Effector memory CD8-positive, alpha-beta T cell (primary cell): ENCODE data around the gene ACER1.

ENCODE experiments used
- ATAC-seq: fragments of 150-1000 bp; cut with Tn5 transposase; replicated peaks from 2 replicates; pipeline ENCODE4 v1.10.0; 2021; ENCODE audit warnings: mild to moderate bottlenecking, moderate library complexity
- DNase-seq, 3 experiments: peaks; one replicate each; pipeline ENCODE4 v3.0.0; 2021
- H3K27ac Mint-ChIP-seq, 2 donors: one replicate each; pipeline ENCODE4 v1.8.0; 2022; ENCODE audit warnings: mild to moderate bottlenecking in 2 of 2, mixed read lengths in 2 of 2, moderate library complexity in 2 of 2
- H3K27me3 Mint-ChIP-seq, 2 donors: one replicate each; pipeline ENCODE4 v1.8.0; 2022; ENCODE audit warnings: mixed read lengths in 2 of 2
- H3K36me3 Mint-ChIP-seq: one replicate; pipeline ENCODE4 v1.8.0; 2022; ENCODE audit warnings: mild to moderate bottlenecking, moderate library complexity, mixed read lengths; ENCODE audit not compliant: insufficient read depth
- H3K4me1 Mint-ChIP-seq, 2 donors: one replicate each; pipeline ENCODE4 v1.8.0; 2022; ENCODE audit warnings: low read depth in 2 of 2, mixed read lengths in 2 of 2
- H3K4me3 Mint-ChIP-seq, 2 donors: one replicate each; pipeline ENCODE4 v1.8.0; 2022; ENCODE audit warnings: mild to moderate bottlenecking in 2 of 2, mixed read lengths in 2 of 2, moderate library complexity in 2 of 2
- H3K9me3 Mint-ChIP-seq, 2 donors: one replicate each; pipeline ENCODE4 v1.8.0; 2022; ENCODE audit warnings: mixed read lengths in 2 of 2

Gene ACER1

DNA sequence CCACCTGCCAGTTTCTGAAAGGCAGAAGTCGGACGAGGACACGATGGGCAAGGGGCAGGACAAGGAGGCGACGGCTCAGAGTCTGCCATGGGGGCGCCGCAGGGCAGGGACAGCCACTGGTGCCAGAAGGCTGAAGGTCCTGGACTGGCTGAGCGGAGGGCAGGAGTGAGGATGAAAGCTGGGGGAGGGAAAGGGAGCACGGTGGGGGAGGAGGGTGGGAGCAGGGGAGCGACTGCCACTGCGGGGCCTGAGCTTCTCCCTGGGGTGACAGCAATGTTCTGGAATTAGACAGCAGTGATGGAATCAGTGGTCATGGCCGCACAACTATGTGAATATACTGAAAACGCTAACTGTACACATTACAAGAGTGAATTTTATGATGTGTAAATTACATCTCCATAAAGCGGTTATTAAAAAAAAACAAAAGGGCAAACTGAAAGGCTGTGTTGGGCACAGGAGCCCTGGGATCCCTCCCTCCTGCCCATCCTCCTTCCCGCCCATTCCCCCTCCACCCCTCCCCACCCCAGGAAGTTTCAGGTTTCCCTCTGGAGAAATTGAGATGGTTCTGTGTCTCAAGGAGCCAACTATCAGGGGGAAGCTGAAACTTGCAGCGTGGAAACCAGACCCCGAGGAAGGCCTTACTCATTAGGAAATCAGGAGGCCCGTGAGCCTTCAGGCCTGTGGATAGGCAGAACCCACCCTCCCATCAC is 69.5 kb downstream of the ACER1 start:
- Mint-ChIP-seq H3K27me3 (no peaks in the 10 kb centered on the region), H3K27ac (peak overlapping the region; percentile 32 to 93)

DNA sequence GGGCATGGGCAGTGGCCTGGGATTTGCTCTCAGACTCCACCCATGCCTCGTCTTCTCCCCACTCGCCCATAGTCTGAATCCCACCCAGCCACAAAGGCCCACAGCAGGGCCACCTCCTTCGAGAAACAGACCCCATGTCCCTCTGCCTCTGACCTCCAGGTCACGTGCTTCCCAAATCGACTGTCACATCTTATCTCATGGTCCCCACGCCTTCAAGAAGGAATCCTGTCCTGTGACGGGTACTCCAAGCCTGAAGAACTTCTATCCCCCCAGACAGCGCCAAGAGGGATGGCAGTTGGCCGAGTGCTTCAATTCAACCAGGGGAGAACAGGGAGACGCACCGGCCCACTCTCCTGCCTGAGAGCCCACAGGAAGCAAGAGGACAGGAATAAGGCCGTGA is 70.1 kb downstream of the ACER1 start:
- ATAC-seq, result no peak
- Mint-ChIP-seq H3K27me3 (no peaks in the 10 kb centered on the region), H3K4me3 (peak overlapping the region in 1 of 2 donors; percentile 54), H3K9me3 (no peaks in the 10 kb centered on the region), H3K27ac (peak overlapping the region; percentile 32 to 93), H3K4me1 (peaks cover 14 to 27% of the 10 kb centered on the region in 2 donors), H3K36me3 (peaks cover 23% of the 10 kb centered on the region)
- no peak for DNase-seq

More for the DNA sequence above, 69.5 kb downstream of the ACER1 start:
- DNase-seq, result no peak
- H3K4me3 Mint-ChIP-seq, result no peak overlapping the region
- ATAC-seq, result no peak
- H3K4me1 Mint-ChIP-seq, result peaks cover 14 to 27% of the 10 kb centered on the region in 2 donors
- H3K36me3 Mint-ChIP-seq, result peaks cover 23% of the 10 kb centered on the region
- no peaks in the 10 kb centered on the region for H3K9me3 Mint-ChIP-seq

DNA sequence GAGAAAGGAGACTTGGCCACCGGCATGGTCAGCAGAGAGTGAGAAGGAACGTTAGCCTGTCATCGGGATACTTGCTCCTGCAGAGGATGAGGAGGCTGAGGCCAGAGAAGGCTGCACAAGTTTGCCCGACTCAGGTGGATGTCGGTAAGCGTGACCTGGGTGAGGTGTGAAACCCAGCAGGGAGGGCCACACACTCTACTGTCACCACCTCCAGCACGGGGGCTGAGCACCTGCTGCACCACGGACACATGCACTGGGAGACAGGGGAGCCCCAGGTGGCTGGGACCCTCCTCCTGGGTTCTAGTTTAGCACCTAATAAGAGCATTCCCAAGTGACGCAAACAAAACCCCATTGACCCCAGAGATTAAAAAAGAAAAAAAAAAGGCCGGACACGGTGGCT is 70.9 kb downstream of the ACER1 start:
- H3K9me3 Mint-ChIP-seq, result no peaks in the 10 kb centered on the region
- H3K36me3 Mint-ChIP-seq, result peaks cover 24% of the 10 kb centered on the region
- DNase-seq (no peak), ATAC-seq (no peak)
- H3K4me1 Mint-ChIP-seq, result peaks cover 14 to 27% of the 10 kb centered on the region in 2 donors
- H3K4me3 Mint-ChIP-seq, result no peak overlapping the region
- H3K27ac Mint-ChIP-seq, result peak overlapping the region; percentile 75 to 76
- no peaks in the 10 kb centered on the region for H3K27me3 Mint-ChIP-seq

DNA sequence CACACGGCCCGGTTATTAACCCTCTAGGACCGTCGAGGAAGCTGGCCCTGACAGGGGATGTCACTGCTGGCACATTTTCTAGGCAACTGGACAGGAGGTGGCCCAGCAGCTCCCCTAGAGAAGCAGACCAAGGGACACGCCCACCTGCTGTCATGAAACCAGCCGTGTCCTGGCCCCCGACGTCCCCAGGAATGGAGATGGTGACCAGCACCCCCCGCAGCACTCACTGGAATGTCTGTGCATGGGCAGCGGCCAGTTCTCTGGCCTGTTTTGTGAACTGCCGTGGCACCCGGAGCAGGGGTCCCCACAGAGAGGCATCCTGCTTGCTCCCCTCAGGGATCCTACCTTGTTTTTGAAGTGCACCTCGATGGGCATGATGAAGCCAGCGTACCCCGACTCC is 71.5 kb downstream of the ACER1 start:
- Mint-ChIP-seq H3K27me3 (no peaks in the 10 kb centered on the region), H3K36me3 (peaks cover 23% of the 10 kb centered on the region), H3K9me3 (no peaks in the 10 kb centered on the region), H3K4me3 (no peak overlapping the region), H3K4me1 (peaks cover 14 to 28% of the 10 kb centered on the region in 2 donors), H3K27ac (peak overlapping the region; percentile 75 to 76)
- DNase-seq (no peak), ATAC-seq (no peak)

GRCh38 chr19:6260912-6261650 is 72.3 kb downstream of the ACER1 start:
- ATAC-seq (peak; percentile 54), DNase-seq (peak in 2 of 3 experiments; percentile 9 to 25)
- Mint-ChIP-seq H3K27me3 (no peaks in the 10 kb centered on the region), H3K4me1 (peaks cover 14 to 25% of the 10 kb centered on the region in 2 donors), H3K36me3 (peaks cover 15% of the 10 kb centered on the region), H3K27ac (peak overlapping the region; percentile 75 to 76), H3K9me3 (no peaks in the 10 kb centered on the region), H3K4me3 (no peak overlapping the region)

- no peak overlapping the region for H3K4me3 Mint-ChIP-seq
- no peaks in the 10 kb centered on the region for H3K27me3 Mint-ChIP-seq
- DNase-seq, result no peak
These were observed 73.0 kb downstream of the ACER1 start for GRCh38 chr19:6260376-6260775.

GRCh38 chr19:6259312-6259861 is 74.0 kb downstream of the ACER1 start:
- no peak for ATAC-seq
- H3K27me3 Mint-ChIP-seq, result no peaks in the 10 kb centered on the region
- H3K4me3 Mint-ChIP-seq, result no peak overlapping the region
- H3K9me3 Mint-ChIP-seq, result no peaks in the 10 kb centered on the region
- H3K27ac Mint-ChIP-seq, result peak overlapping the region in 1 of 2 donors; percentile 10
- H3K36me3 Mint-ChIP-seq, result peaks cover 15% of the 10 kb centered on the region
- no peak for DNase-seq
- peaks cover 10 to 25% of the 10 kb centered on the region in 2 donors for H3K4me1 Mint-ChIP-seq

More at GRCh38 chr19:6260376-6260775, 73.0 kb downstream of the ACER1 start:
- peaks cover 15% of the 10 kb centered on the region for H3K36me3 Mint-ChIP-seq
- no peak overlapping the region for H3K27ac Mint-ChIP-seq
- no peaks in the 10 kb centered on the region for H3K9me3 Mint-ChIP-seq
- peaks cover 13 to 25% of the 10 kb centered on the region in 2 donors for H3K4me1 Mint-ChIP-seq
- ATAC-seq, result no peak

GRCh38 chr19:6258812-6259311 is 74.5 kb downstream of the ACER1 start:
- no peak overlapping the region for H3K4me3 Mint-ChIP-seq
- no peak for DNase-seq
- peaks cover 10 to 25% of the 10 kb centered on the region in 2 donors for H3K4me1 Mint-ChIP-seq
- H3K27ac Mint-ChIP-seq, result peak overlapping the region in 1 of 2 donors; percentile 10
- H3K27me3 Mint-ChIP-seq, result no peaks in the 10 kb centered on the region
- no peak for ATAC-seq
- no peaks in the 10 kb centered on the region for H3K9me3 Mint-ChIP-seq
- H3K36me3 Mint-ChIP-seq, result peaks cover 15% of the 10 kb centered on the region
